Mesothelial cell of epicardium (in vitro differentiated cells): ENCODE data around the gene KCNN3. TPM values are rescaled to one million over a fixed set of nuclear protein-coding genes. Genes with fewer than 3 reads are reported as not detected.

Experiments used
- DNase-seq, 2 experiments: peaks; one replicate each; pipeline ENCODE4 v3.0.0; 2021; ENCODE audit warnings: low spot score in 2 of 2; ENCODE audit not compliant: unreplicated experiment in 2 of 2
- H3K27ac Mint-ChIP-seq: 2 replicates; pipeline ENCODE4 v1.8.0; 2021; ENCODE audit warnings: mixed read lengths
- H3K27me3 Mint-ChIP-seq: 2 replicates; pipeline ENCODE4 v1.8.0; 2021; ENCODE audit warnings: low read depth, mixed read lengths
- H3K36me3 Mint-ChIP-seq: 2 replicates; pipeline ENCODE4 v1.8.0; 2021; ENCODE audit warnings: mixed read lengths
- H3K4me1 Mint-ChIP-seq: 2 replicates; pipeline ENCODE4 v1.8.0; 2021; ENCODE audit warnings: mixed read lengths
- H3K4me3 Mint-ChIP-seq: 2 replicates; pipeline ENCODE4 v1.8.0; 2021; ENCODE audit warnings: mild to moderate bottlenecking, moderate library complexity, mixed read lengths
- H3K9me3 Mint-ChIP-seq: 2 replicates; pipeline ENCODE4 v1.8.0; 2021; ENCODE audit warnings: mixed read lengths
- CTCF ChIP-seq: fragments of 200-600 bp; sonication (generic); IDR thresholded peaks from one replicate; pipeline ENCODE4 v1.5.0; 2021; ENCODE audit warnings: antibody characterized with exemption; ENCODE audit not compliant: unreplicated experiment
- total RNA-seq: library from RNA; stranded (reverse); gene quantifications from 3 replicates; pipeline ENCODE4 v1.2.1, GENCODE V29; 2021

The KCNN3 gene
- total RNA-seq, 1 donor from 2014 or later: 1.2 TPM

GRCh38 chr1:154696456-154696855 lies 173.6 kb downstream of the KCNN3 start:
- no peaks in the 10 kb centered on the region for H3K36me3 Mint-ChIP-seq
- no peak for TF ChIP-seq CTCF
- no peaks in the 10 kb centered on the region for H3K9me3 Mint-ChIP-seq
- no peaks in the 10 kb centered on the region for H3K4me1 Mint-ChIP-seq
- DNase-seq: no peak
- no peak overlapping the region for H3K4me3 Mint-ChIP-seq
- H3K27ac Mint-ChIP-seq: no peak overlapping the region
- H3K27me3 Mint-ChIP-seq: peaks cover 51% of the 10 kb centered on the region

- TF ChIP-seq CTCF: no peak
- Mint-ChIP-seq H3K4me1 (no peaks in the 10 kb centered on the region), H3K4me3 (no peak overlapping the region), H3K27me3 (peaks cover 51% of the 10 kb centered on the region), H3K27ac (no peak overlapping the region), H3K9me3 (no peaks in the 10 kb centered on the region), H3K36me3 (no peaks in the 10 kb centered on the region)
- DNase-seq: no peak
These were observed 174.1 kb downstream of the KCNN3 start for GRCh38 chr1:154695985-154696384.

GRCh38 chr1:154694995-154695394 lies 175.1 kb downstream of the KCNN3 start:
- H3K36me3 Mint-ChIP-seq: no peaks in the 10 kb centered on the region
- no peak for TF ChIP-seq CTCF

GRCh38 chr1:154689083-154689482 lies 181.0 kb downstream of the KCNN3 start:
- Mint-ChIP-seq H3K36me3 (no peaks in the 10 kb centered on the region), H3K4me1 (no peaks in the 10 kb centered on the region), H3K9me3 (no peaks in the 10 kb centered on the region), H3K27me3 (peaks cover 51% of the 10 kb centered on the region), H3K4me3 (no peak overlapping the region), H3K27ac (no peak overlapping the region)
- no peak for DNase-seq
- no peak for TF ChIP-seq CTCF

More at GRCh38 chr1:154694995-154695394, 175.1 kb downstream of the KCNN3 start:
- peaks cover 52% of the 10 kb centered on the region for H3K27me3 Mint-ChIP-seq
- no peaks in the 10 kb centered on the region for H3K9me3 Mint-ChIP-seq
- H3K4me1 Mint-ChIP-seq: no peaks in the 10 kb centered on the region
- no peak for DNase-seq
- H3K4me3 Mint-ChIP-seq: no peak overlapping the region
- H3K27ac Mint-ChIP-seq: no peak overlapping the region

GRCh38 chr1:154686507-154686906 lies 183.6 kb downstream of the KCNN3 start:
- no peaks in the 10 kb centered on the region for H3K9me3 Mint-ChIP-seq
- DNase-seq: no peak
- H3K27me3 Mint-ChIP-seq: peaks cover 53% of the 10 kb centered on the region
- TF ChIP-seq CTCF: no peak
- no peak overlapping the region for H3K27ac Mint-ChIP-seq
- no peaks in the 10 kb centered on the region for H3K36me3 Mint-ChIP-seq
- H3K4me1 Mint-ChIP-seq: no peaks in the 10 kb centered on the region
- H3K4me3 Mint-ChIP-seq: no peak overlapping the region

- Mint-ChIP-seq H3K36me3 (no peaks in the 10 kb centered on the region), H3K4me1 (no peaks in the 10 kb centered on the region), H3K27ac (no peak overlapping the region), H3K4me3 (no peak overlapping the region), H3K9me3 (peaks cover 2% of the 10 kb centered on the region), H3K27me3 (peaks cover 45% of the 10 kb centered on the region)
- TF ChIP-seq CTCF: no peak
- DNase-seq: no peak
These were observed 186.3 kb downstream of the KCNN3 start for GRCh38 chr1:154683820-154684219.
